NOMO-1 treated with dmso at 0.1 percent for 144 hours (cell line): ENCODE measurements around the gene ABCC2.
"Not testable (repeated sequence)": the region's sequence is repeated elsewhere in the genome, so short reads cannot be mapped to it uniquely, and the experiment has no call there.

Experiments used
- DNase-seq: peaks from one replicate; lab custom pipeline; 2025; ENCODE audit not compliant: unreplicated experiment; lab: John Stamatoyannopoulos, UW

ABCC2 gene

DNA sequence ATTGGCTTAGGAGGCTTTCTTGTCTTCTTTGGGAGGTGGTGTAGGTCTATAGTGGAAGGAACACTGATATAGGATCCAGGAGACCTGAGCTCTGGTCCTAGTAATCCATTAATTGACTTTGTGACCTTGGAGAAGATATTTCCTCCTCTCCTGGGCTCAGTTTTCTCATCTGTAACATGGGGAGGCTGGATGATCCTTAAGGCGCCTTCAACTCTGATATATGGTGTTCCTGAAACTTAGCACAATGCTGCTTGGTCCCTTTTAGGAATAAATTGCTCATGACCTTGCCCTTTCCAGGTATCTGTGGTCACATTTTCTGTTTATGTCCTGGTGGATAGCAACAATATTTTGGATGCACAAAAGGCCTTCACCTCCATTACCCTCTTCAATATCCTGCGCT lies 25.3 kb downstream of the ABCC2 start:
- DNase-seq = no peak

DNA sequence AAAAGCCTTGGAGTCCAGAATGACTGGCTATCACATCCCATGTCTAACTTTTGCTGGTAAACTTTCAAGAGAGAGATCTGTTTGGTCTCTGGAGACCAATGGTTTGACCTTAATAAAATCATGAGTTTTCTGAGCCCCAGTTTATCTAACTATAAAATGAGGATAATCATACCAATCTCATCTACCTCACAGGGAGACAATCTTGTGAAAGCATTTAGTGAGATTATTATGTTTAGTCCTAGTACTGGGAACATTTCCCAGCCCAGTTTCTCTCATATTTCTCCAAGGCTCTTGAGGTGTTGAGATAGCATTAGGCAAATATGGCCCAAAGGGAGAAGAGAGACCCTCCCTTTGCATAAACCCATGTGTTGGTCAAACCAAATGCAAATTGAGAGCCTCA lies 25.8 kb downstream of the ABCC2 start:
- no peak for DNase-seq

DNA sequence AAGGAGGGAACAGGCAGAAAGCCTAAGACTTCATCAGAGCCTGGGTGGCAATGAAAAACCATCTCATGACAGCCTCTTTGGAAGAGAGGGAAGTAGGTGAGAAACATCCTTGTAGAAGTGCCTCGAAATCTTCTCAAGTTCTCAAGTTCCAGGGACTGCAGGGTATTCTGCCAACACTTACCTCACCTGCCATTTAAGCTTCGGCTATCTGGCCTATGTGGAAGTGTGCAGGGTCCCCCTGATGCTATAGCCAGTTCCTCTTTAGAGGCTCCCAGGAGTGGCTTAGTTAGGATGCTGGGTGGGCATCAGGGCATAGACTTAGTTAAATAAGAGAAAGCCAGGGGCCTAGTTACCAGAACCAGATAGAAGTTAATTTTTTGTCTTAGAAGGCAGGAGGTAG lies 27.0 kb downstream of the ABCC2 start:
- no peak for DNase-seq

DNA sequence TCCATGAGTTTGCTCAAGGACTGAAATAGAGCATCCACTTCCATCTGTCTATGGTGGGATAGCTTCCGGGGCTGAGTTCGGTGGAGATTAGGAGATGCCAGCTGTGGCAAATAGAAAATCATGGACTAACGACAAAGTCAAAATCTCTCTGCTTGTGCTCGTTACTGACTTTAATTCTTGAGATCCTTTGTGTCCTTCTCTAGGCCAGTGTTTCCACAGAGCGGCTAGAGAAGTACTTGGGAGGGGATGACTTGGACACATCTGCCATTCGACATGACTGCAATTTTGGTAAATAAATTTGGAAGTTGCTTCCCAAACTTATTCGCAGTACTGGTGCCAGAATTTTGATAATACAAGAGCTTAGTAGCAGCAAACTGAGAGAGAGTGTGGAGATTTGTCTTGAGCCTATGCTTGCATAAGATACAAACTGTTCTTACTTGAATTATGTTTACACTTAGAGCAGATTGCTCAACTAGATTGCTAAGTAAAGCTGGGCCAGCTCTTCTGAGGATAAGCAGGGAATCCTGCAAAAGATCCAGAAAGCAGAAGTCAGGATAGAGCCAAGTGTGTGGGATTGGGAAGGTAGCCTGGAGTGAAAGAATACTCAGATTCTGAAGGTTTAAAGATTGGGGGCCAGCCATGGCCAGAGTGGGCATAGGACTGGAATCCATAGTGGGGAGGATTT lies 27.6 kb downstream of the ABCC2 start:
- DNase-seq = no peak

DNA sequence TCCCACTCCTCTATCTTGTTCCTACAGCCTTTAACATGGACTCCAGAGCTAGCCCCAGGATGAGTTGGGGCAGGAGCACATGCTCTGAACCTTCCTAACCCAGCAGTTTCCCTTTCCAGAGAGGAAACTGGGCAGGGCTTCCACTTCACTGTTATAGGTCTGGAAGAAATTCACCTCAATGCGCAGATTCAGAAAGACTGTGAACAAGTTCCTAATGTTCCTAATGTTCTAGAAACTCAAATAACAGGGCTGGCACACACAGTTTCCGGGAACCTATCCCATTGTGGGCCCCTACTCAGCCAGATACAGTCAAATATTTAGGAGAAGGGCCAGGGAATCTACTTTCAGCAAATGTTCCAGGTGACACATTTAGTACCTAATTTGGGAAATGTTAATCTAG lies 29.7 kb downstream of the ABCC2 start:
- DNase-seq = no peak

DNA sequence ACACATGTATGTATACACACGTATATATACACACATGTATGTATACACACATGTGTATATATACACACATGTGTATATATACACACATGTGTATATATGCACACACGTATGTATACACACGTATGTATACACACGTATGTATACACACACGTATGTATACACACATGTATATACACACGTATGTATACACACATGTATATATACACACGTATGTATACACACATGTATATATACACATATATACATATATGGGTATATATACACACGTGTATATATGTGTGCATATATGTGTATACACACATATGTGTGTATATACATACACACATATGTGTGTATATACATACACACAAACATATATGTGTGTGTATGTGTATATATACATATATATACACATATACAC lies 31.7 kb downstream of the ABCC2 start:
- DNase-seq = no peak

DNA sequence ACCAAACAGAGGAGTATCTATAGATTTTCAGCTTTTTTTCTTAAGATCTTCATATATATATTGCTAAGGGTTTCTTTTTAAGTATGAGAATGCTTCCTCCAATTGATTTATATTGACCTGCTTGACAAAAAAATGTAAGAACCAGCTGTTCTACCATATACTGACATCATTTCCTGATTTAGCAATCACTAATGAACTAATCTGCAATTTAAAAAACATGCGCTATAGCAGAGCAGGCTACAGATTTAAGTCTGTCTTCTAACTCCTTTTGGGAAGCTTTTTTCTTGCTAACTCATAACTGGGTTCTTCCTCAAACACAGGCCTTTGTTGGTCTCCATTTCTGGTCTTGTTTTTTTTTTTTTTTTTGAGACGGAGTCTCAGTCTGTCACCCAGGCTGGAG lies 33.2 kb downstream of the ABCC2 start:
- DNase-seq = no peak

DNA sequence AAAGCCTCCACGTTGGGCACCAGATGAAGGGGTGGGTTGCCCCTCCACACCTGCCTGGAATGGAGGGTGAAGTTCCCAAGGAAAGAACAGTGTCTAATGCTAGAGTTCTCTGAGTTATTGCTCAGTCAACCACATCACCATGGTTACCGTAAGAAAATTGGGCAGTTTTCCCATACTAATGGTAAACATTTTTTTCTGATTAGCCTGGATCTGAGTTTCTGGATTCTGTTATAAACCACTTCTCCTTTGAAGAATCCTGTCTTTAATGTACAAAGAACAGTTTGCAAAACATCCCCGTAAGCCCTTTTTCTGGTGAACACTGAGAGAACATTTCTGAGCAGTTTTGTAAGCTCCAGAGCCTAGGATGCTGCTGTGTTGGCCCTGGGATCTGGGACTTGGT lies 45.5 kb downstream of the ABCC2 start:
- DNase-seq = no peak

DNA sequence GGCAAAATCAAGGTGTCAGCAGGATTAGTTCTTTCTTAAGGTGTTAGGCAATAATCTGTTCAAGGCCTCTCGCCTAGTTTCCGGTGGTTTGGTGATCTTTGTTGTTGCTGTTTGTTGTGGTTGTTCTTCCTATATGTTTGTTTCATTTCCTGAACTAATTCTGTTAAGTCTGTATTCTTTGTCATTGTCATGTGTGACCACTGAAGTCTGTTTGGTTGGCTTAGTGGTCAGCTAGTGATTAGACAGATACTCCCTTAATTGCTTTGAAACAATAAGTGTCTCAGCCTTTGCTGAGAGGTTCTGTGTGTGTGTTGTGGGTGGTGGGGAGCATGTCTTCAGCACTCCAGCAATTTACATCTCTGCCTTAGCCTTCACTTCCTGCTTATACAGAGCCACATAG lies 46.0 kb downstream of the ABCC2 start:
- no peak for DNase-seq

DNA sequence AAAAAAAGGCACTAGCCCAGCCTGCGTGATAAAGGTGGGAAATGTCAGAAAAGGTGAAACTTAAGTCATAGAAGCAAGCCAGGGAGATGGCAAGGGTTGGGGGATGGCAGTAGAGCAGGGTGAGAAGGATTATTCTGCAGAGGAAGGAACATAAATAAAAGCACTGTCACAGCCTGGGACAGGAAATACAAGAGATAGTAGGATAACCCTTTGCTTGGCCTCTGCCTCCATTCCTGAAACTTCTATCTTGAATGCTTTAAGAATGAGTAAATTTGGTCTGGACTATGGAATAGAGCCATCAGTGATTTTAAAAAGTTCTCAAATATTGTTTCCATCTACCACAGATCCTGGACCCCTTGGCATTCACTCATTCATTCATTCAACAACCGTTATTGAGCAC lies 50.0 kb downstream of the ABCC2 start:
- no peak for DNase-seq

DNA sequence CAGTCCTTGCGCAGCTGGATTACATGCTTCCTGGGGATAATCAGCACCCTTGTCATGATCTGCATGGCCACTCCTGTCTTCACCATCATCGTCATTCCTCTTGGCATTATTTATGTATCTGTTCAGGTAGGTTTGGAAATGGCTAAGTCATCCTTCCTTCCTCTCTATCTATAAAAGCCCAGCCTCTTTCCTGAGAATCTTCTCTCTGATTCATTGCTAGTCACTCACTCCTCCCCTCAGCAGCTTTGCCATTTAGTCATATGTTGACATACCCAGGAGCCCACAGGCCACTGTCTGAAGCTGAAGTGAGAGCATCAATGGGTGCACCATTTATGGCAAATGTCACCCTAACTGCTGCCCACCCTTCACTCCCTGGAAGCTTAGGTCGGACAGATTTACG lies 52.0 kb downstream of the ABCC2 start:
- no peak for DNase-seq

DNA sequence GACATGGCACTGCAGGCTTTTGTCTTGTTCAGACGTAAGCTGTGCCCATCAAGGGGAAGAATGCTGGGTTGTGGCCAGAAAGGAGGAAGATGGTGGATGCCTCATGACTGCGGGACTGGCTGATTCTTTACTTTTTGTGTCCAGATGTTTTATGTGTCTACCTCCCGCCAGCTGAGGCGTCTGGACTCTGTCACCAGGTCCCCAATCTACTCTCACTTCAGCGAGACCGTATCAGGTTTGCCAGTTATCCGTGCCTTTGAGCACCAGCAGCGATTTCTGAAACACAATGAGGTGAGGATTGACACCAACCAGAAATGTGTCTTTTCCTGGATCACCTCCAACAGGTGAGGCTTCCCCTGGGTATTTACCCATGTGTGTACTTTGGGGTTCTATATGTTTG lies 53.5 kb downstream of the ABCC2 start:
- DNase-seq = no peak

DNA sequence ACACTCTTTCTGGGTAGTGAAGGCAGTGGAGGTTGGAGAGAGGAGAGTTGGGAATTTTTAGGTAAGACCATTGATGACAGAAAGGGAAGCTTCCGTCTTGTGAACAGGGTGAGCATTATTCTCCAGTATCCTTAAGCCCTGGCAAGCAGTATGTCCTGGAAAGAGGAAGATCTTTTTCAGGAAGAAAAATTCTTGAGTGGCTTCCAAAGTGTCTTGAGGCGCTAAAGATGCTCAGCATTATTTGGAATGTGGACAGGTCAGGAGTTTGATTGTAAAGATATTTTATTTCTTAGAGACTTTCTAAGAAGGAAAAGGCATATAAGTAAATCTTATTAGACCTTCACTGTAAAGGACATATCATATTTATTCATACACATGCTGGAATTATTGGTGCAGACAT lies 54.3 kb downstream of the ABCC2 start:
- no peak for DNase-seq

DNA sequence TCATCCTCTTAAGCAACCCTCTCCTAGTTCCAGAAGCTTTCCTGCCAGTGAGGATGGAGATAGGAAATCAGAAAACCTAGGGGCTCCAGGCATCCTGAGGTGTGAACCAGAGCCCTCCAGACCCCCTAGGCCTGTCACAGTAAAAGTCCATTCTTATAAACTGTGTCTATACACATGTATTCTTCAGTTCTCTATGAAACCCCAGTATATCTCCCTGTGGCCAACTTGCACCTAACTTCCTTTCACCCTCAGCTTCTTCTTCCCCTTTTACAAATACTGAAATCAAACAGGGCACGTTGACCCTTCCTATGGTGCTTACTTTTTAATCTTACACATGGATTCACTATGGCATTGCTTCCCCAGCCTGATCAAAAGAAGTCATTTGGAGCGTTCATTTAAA lies 58.4 kb downstream of the ABCC2 start:
- not testable (repeated sequence) for DNase-seq

DNA sequence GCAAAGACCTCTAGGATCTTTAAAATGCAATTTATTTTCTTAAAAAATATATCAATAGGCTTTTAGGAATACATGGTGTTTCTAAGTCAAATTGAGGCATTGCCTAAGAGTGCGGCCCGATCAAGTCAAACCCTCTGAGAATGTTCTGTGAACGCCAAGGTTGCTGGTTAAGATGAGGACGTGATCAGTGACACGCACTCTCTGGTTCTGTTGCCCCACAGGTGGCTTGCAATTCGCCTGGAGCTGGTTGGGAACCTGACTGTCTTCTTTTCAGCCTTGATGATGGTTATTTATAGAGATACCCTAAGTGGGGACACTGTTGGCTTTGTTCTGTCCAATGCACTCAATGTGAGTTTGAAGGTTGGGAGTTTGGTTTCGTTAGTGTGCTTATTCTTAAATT lies 59.3 kb downstream of the ABCC2 start:
- no peak for DNase-seq

DNA sequence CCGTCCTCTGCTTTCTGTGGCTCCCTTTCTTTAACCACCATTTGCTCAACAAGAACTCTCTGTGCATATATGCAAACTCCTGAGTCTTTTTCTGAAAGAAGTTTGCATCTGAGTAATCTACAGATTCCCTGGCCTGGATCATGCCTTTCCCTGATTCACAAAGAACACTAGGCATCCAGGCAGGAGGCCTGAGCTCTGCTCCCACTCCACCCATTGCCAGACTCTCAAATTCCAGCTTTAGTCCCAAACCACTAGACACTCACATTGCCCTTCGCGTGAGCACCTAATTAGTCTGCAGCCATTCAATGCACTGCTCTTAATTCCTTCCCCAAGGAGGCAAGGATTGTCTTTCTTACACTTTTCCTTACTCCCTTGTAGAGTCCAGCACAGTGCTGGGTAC lies 60.9 kb downstream of the ABCC2 start:
- DNase-seq = no peak

DNA sequence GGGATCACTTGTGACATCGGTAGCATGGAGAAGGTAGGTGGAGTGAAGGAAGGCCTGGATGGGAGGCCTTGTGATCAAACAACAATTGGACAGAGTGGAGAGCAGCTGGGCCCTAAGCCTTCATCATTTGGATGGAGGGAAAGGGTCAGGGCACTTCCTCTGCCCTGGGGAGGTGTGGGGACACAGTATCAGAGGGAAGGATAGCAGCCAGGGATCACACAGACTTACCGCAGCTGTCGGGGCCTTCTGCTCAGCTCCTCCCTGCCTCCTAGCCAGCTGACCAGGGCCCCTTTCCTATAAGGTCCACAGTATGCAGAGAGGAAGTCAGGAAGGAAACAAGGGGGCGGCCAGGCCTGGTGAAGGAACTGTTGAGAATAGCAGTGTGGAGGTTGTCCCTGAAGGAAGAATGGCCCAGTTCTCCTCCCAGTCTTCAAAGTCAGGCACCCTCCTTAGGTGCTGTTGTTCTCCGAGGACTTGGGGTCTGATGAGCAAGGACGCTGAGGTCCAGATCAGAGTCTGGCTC lies 62.1 kb downstream of the ABCC2 start:
- DNase-seq = no peak

DNA sequence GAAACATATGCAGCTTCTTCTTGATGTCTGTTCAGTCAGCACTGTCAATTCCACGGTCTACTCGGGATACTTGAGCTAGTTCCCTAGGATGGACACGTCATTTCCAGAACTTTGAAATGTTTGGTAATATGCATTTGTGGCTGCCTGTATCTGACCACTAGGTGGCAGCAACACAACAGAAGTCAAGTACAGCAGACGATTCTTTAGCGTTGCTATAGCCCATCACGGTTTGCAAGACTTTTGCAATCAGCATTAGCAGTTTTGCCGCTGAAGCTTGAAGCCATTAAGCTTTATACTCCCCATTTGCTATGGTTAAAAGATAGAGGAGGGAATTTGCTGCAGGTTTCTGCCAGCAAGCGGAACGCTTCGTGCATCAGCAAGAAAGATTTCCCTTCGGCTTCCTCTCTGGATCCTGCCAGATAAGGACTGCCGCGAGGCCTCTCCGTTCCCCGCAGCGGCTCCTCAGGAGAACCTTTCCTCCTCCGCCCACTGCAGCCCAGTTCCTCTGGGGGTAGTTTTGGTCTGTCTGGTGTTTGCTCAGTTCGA lies 63.5 kb downstream of the ABCC2 start:
- DNase-seq = peak; percentile 33

DNA sequence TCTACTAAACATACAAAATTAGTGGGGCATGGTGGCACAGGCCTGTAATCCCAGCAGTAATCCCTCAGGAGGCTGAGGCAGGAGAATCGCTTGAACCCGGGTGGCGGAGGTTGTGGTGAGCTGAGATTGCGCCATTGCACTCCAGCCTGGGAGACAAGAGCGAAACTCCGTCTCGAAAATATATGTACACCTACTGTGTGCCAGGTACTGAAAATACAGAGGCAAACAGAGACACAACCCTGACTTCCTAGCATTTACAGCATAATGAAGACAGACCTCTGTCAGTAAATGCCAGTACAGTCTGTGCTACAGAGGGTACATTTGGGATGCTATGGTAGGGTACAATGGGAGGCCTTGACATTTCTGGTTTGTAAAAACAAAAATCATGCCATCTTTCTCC lies 66.6 kb downstream of the ABCC2 start:
- no peak for DNase-seq

DNA sequence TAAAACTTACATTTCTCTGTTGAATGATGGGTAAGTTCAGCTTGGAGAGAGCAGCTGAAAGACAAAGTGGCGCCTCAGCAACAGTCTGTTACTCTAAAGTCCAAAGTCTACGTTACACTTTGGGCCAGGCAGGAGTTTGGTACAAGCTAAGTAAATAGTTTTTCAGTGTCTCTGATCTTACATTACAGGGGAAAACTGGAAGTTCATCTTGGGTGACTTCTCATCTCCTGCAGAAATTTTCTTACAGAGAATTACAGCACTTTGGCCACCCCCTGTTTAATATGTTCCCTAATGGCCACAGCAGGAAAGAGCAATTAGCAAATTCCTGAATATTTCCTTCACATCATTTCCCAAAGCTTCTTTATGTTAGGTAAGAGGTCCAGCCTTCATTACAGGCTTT lies 67.1 kb downstream of the ABCC2 start:
- no peak for DNase-seq

DNA sequence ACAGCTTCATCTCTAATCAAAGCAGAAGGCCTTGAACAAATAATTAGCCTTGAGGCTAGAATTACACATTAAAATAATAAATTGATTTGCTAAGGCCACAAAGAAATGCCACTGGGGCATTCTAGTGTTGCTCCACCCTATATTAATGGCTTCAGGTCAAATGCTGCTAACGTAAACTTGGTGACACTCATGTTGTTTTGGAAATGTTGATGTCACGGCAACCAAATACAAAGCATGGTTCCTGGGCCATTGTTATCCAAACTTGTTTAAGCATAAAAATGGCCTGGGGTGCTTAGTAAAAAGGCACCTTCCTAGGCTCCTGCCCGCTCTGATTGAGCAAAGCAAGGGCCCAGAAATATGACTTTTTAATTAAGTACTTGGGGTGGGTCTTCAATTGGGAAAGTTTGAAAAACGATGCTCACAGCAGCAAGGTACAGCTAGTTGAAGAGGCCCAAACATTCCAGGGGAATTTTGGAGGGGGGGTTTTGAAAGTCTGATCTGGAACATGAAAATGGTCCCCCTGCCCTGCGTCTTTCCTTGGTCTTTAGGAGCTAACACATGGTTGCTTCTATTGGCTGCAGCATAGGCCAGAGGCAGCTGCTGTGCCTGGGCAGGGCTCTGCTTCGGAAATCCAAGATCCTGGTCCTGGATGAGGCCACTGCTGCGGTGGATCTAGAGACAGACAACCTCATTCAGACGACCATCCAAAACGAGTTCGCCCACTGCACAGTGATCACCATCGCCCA lies 67.8 kb downstream of the ABCC2 start:
- DNase-seq = no peak

DNA sequence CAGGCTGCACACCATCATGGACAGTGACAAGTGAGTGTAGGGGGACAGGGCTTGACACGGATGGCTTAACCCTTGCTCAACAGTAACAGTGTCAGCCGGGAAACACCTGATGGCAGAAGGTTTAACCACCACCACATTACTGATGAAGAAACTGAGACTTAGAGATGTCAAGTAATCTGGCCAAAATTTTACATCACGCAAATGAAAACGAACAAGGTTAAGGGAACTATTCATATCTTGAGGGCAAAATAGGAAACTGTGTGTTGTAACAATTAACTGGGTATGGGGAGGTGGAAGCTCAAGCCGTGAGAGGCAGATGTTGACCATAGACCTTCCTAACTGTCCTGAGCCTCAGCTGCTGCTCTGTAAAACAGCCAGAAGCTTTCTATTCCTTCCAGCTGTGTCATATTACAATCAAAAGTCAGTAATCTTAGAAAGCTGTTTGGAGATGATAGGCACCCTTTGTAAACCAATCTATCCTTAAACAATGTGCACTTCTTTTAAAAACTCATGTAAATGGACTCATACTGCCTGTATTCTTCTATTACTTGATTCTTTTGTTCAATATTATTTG lies 68.4 kb downstream of the ABCC2 start:
- DNase-seq = peak; percentile 37
